ENCODE measurements around the gene CPAMD8.

DNA sequence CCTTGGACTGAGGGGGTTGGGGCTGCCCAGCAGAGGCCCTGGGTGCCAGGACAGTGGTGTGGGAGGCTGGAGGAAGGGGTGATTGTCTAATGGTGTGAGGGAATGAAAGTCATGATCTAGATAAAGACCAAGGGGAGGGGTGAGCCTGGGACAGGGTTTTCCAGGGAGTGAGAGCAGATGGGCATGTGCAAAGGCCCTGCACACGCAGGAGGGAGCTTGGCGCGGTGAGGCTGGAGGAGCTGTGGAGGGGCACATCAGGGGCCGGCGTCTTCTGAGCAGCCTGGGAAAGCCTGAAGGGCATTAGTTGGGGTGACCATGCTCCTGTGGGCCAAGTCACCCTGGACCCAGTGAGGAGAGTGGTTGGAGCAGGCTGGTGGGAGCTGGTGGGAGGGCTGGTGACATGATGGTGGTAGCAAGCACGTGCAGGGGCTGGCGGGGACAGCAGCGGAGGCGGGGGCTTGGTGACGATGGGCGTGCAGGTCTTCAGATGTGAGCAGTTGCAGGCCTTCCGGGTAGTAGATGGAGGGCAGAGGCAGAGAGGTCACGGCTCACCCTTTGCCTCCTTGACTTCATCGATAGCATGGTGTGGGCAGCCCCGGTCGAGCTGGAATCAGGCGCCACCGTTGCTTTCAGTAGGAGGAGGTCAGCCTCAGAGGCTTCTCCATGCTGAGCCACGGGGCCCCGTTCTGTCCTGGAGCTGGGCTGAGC, 158.0 kb downstream of the CPAMD8 start:
- TF ChIP-seq SUZ12 (IDR thresholded peaks at IDR 0.05; ENCODE audit: low read length) (no peak), POLR2AphosphoS5 (IDR thresholded peaks at IDR 0.05; ENCODE audit: low read depth, low read length) (no peak), CTCF (IDR thresholded peaks at IDR 0.05; ENCODE audit: control extremely low read depth in 1 of 3, insufficient read depth in 1 of 3, low read depth in 1 of 3, low read length in 3 of 3) (no peak), E2F6 (IDR thresholded peaks at IDR 0.05) (no peak), EZH2 (IDR thresholded peaks at IDR 0.05; ENCODE audit: low read depth, low read length, severe bottlenecking) (no peak), CBX8 (IDR thresholded peaks at IDR 0.05; ENCODE audit: borderline replicate concordance, low read depth, low read length) (no peak), CBX5 (IDR thresholded peaks at IDR 0.05; ENCODE audit: low read depth, low read length) (no peak), ATF2 (IDR thresholded peaks at IDR 0.05; ENCODE audit: low read length) (no peak)

Measured in H1 (cell line).